ENCODE results near the gene PIGO.

Gene PIGO

GRCh38 chr9:35111001-35111933 lies 14.9 kb upstream of the PIGO start:
- peak overlapping the region; percentile 46 for H3K4me3 ChIP-seq (ENCODE audit: low read depth, low read length)
- TF ChIP-seq CTCF (IDR thresholded peaks at IDR 0.05; ENCODE audit: borderline replicate concordance, insufficient read depth, low read depth, low read length) = no peak

GRCh38 chr9:35110327-35110761 lies 14.0 kb upstream of the PIGO start:
- no peak overlapping the region for H3K4me3 ChIP-seq (ENCODE audit: low read depth, low read length)
- no peak for TF ChIP-seq CTCF (IDR thresholded peaks at IDR 0.05; ENCODE audit: borderline replicate concordance, insufficient read depth, low read depth, low read length)

- no peak overlapping the region for H3K4me3 ChIP-seq (ENCODE audit: low read depth, low read length)
- TF ChIP-seq CTCF (IDR thresholded peaks at IDR 0.05; ENCODE audit: borderline replicate concordance, insufficient read depth, low read depth, low read length) = no peak
Measured at GRCh38 chr9:35108946-35109575, 12.7 kb upstream of the PIGO start.

- no peak for TF ChIP-seq CTCF (IDR thresholded peaks at IDR 0.05; ENCODE audit: borderline replicate concordance, insufficient read depth, low read depth, low read length)
Measured at GRCh38 chr9:35108461-35108860, 12.1 kb upstream of the PIGO start.

GRCh38 chr9:35107297-35108290 lies 11.2 kb upstream of the PIGO start:
- no peak overlapping the region for H3K4me3 ChIP-seq (ENCODE audit: low read depth, low read length)

More at GRCh38 chr9:35108461-35108860, 12.1 kb upstream of the PIGO start:
- H3K4me3 ChIP-seq (ENCODE audit: low read depth, low read length) = no peak overlapping the region

More at GRCh38 chr9:35107297-35108290, 11.2 kb upstream of the PIGO start:
- no peak for TF ChIP-seq CTCF (IDR thresholded peaks at IDR 0.05; ENCODE audit: borderline replicate concordance, insufficient read depth, low read depth, low read length)

Measured in GM12875 (cell line).